ENCODE data around the gene VAT1L. TPM values are rescaled to one million over a fixed set of nuclear protein-coding genes. Genes with fewer than 3 reads are reported as not detected.

VAT1L gene
- total RNA-seq, 1 donor from 2014 or later: 0.67 TPM

DNA sequence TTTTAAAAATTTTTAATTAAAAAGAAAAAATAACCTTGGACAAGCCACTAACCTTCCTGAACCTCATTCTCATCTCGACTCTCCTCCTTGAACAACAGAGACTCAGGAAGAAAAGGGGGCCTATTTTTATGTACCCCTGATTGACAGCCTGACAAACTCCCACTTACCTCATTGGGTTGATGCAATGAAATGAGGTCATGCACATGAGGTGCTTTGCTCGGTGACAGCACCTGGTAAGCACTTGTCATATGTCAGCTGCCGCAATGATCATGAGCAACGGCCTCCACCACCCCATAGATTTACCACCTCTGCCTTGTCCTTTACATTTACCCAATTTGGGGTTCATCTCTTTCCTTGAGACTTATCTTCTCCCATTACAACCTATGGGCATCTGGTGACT lies 167.9 kb downstream of the VAT1L start:
- TF ChIP-seq, protein P1, sequence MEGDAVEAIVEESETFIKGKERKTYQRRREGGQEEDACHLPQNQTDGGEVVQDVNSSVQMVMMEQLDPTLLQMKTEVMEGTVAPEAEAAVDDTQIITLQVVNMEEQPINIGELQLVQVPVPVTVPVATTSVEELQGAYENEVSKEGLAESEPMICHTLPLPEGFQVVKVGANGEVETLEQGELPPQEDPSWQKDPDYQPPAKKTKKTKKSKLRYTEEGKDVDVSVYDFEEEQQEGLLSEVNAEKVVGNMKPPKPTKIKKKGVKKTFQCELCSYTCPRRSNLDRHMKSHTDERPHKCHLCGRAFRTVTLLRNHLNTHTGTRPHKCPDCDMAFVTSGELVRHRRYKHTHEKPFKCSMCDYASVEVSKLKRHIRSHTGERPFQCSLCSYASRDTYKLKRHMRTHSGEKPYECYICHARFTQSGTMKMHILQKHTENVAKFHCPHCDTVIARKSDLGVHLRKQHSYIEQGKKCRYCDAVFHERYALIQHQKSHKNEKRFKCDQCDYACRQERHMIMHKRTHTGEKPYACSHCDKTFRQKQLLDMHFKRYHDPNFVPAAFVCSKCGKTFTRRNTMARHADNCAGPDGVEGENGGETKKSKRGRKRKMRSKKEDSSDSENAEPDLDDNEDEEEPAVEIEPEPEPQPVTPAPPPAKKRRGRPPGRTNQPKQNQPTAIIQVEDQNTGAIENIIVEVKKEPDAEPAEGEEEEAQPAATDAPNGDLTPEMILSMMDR (IDR thresholded peaks at IDR 0.05; ENCODE audit: unreplicated experiment): no peak
- H3K27me3 Mint-ChIP-seq: no peaks in the 10 kb centered on the region
- no peak for DNase-seq (ENCODE audit: low spot score, unreplicated experiment)
- no peaks in the 10 kb centered on the region for H3K4me1 Mint-ChIP-seq (ENCODE audit: low read depth)
- H3K4me3 Mint-ChIP-seq (ENCODE audit: low read depth): no peak overlapping the region
- no peaks in the 10 kb centered on the region for H3K36me3 Mint-ChIP-seq (ENCODE audit: insufficient read depth)
- no peak overlapping the region for H3K27ac Mint-ChIP-seq
- no peaks in the 10 kb centered on the region for H3K9me3 Mint-ChIP-seq (ENCODE audit: low read depth)

DNA sequence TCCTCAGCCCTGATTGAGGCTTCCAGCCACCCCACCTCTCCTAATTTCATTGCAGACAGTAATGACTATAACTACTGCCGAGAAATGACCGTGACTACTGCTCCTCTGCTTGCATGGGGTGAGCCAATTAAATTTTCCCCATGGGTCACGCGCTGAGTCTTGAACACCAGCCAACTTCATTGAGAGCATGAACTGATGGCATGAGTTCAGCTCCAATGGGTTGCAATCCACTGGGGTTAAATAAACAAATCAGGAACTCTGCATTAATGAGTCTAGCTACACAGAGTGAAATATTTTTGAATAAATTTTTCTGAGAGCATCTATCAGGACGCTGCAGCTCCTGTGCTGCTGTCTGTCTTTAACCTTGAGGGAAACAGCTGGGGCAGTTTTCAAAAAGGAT lies 172.4 kb downstream of the VAT1L start:
- no peaks in the 10 kb centered on the region for H3K9me3 Mint-ChIP-seq (ENCODE audit: low read depth)
- no peak for DNase-seq (ENCODE audit: low spot score, unreplicated experiment)
- no peaks in the 10 kb centered on the region for H3K36me3 Mint-ChIP-seq (ENCODE audit: insufficient read depth)
- peaks cover 24% of the 10 kb centered on the region for H3K27me3 Mint-ChIP-seq
- TF ChIP-seq, protein P1 (IDR thresholded peaks at IDR 0.05; ENCODE audit: unreplicated experiment): no peak
- H3K4me3 Mint-ChIP-seq (ENCODE audit: low read depth): no peak overlapping the region
- no peaks in the 10 kb centered on the region for H3K4me1 Mint-ChIP-seq (ENCODE audit: low read depth)
- no peak overlapping the region for H3K27ac Mint-ChIP-seq

DNA sequence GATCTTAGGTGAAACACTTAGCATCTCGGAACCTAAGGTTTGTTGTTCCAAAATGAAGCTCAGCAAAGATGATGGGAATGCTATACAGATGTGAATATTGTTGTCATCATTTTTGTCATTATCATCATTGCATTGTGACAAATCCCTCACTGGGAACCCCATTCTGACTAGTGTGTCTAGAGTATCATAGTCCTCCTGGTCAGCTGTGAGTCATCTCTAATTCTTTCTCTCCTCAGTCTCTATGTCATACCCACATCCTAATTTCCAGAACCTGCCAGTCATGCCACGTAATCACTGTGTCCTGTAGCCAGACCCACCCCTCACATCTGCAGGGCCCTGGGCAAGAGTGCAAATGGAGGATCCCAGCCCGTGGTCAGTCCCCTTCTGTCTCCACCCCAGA lies 173.4 kb downstream of the VAT1L start:
- no peak for DNase-seq (ENCODE audit: low spot score, unreplicated experiment)
- Mint-ChIP-seq H3K9me3 (ENCODE audit: low read depth) (no peaks in the 10 kb centered on the region), H3K27me3 (peaks cover 32% of the 10 kb centered on the region), H3K4me3 (ENCODE audit: low read depth) (no peak overlapping the region), H3K27ac (no peak overlapping the region), H3K36me3 (ENCODE audit: insufficient read depth) (no peaks in the 10 kb centered on the region), H3K4me1 (ENCODE audit: low read depth) (no peaks in the 10 kb centered on the region)
- TF ChIP-seq, protein P1 (IDR thresholded peaks at IDR 0.05; ENCODE audit: unreplicated experiment): no peak

DNA sequence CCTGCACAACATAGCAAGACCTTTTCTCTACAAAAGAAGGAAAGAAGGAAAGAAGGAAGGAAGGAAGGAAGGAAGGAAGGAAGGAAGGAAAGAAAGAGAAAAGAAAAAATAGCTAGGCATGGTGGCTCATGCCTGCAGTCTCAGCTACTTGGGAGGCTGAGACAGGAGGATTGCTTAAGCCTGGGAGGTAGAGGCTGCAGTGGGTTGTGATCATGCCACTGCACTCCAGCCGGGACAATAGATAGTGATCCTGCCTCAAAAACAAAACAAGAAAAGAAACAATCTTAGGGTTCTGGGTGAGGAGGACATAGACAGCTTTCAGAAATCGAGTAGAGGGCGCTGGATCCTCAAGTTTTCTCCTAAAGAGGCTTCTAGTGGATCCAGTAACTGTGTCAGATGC lies 174.3 kb downstream of the VAT1L start:
- DNase-seq (ENCODE audit: low spot score, unreplicated experiment): no peak
- Mint-ChIP-seq H3K27ac (no peak overlapping the region), H3K9me3 (ENCODE audit: low read depth) (no peaks in the 10 kb centered on the region), H3K27me3 (peaks cover 39% of the 10 kb centered on the region), H3K4me1 (ENCODE audit: low read depth) (no peaks in the 10 kb centered on the region), H3K36me3 (ENCODE audit: insufficient read depth) (no peaks in the 10 kb centered on the region), H3K4me3 (ENCODE audit: low read depth) (no peak overlapping the region)
- TF ChIP-seq, protein P1 (IDR thresholded peaks at IDR 0.05; ENCODE audit: unreplicated experiment): no peak

DNA sequence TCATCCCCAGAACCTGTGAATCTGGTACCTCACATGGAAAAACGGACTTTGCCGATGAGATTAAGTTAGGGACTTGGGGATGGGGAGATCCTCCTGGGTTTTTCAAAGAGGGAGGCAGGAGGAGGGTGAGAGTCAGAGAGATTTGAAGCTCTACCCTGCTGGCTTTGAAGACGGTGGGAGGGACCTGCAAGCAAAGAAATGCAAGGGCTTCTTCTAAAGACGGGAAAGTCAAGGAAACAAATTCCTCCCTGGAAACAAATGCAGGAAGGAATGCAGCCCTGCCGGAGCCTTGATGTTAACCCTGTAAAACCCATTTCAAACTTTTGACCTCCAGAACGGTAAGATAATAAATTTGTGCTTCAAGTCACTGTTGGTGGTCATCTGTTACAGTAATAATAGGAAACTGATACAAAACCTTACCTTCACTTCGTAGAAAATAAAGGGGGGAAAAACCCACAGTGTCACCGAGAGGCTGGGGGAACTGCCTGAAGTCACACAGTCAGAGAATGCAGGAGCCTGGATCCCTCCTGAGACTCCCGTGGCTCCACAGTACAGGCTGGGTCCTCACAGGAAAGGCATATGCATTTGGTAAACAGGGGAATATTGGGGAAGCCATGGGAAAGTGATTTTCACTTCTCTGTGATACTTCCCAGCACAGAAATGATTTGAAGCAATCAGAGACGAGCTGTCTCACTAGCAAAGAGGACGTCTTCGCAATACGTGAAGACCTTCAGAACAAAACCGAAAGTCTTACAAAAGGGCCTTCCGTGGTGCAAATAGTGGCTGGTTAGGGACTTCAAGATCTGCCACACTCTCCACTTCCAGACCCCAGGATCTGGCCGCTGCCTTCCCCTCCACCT lies 175.1 kb downstream of the VAT1L start:
- no peak overlapping the region for H3K27ac Mint-ChIP-seq

More for the DNA sequence above, 175.1 kb downstream of the VAT1L start:
- H3K4me1 Mint-ChIP-seq (ENCODE audit: low read depth): no peaks in the 10 kb centered on the region
- DNase-seq (ENCODE audit: low spot score, unreplicated experiment): no peak
- TF ChIP-seq, protein P1 (IDR thresholded peaks at IDR 0.05; ENCODE audit: unreplicated experiment): no peak
- no peaks in the 10 kb centered on the region for H3K36me3 Mint-ChIP-seq (ENCODE audit: insufficient read depth)
- no peak overlapping the region for H3K4me3 Mint-ChIP-seq (ENCODE audit: low read depth)
- H3K9me3 Mint-ChIP-seq (ENCODE audit: low read depth): no peaks in the 10 kb centered on the region
- H3K27me3 Mint-ChIP-seq: peaks cover 40% of the 10 kb centered on the region
